K562 (cell line): ENCODE data around the gene PYGL. TPM values are rescaled to one million over a fixed set of nuclear protein-coding genes. Genes with fewer than 3 reads are reported as not detected.

Source experiments
- ATAC-seq: fragments of 200-7000 bp; cut with Tn5 transposase; 3 replicates; pipeline ENCODE4 v1.9.1; 2020; ENCODE audit warnings: moderate library complexity
- BruUV-seq: library from RNA; stranded (reverse); fragments of 400-500 nt; replicated peaks from 2 replicates; lab custom pipeline; 2021; lab: Mats Ljungman, UMichigan
- CTCF ChIA-PET: fragments of 300-600 bp; formaldehyde crosslinking; extraction: SDS; loops from one replicate; lab custom pipeline; 2021; ENCODE audit warnings: low intra/inter-chr PET ratio; lab: Yijun Ruan, JAX
- POLR2A ChIA-PET: fragments of 300-600, 350-650 bp; sonication (Branson Sonifier 250); formaldehyde crosslinking; extraction: SDS; loops from one replicate; lab custom pipeline; 2021; ENCODE audit warnings: antibody characterized with exemption, inconsistent platforms; lab: Yijun Ruan, JAX
- DNase-seq, 4 experiments: peaks; one replicate each; pipeline versions ENCODE4 v3.0.0 to v3.0.0-alpha.2; 2011 to 2018; ENCODE audit warnings: low spot score in 3 of 4, mixed read lengths in 3 of 4; ENCODE audit errors: extremely low read depth in 1 of 4
- FAIRE-seq: peaks from 2 replicates; lab custom pipeline; 2011; peaks lifted over from hg19 to GRCh38; lab: Jason Lieb, UNC
- H2AFZ ChIP-seq: 2 replicates; pipeline ENCODE4 v1.6.0; 2011; ENCODE audit warnings: low read depth, low read length, control low read depth, inconsistent platforms
- H3K27ac ChIP-seq: fragments of 200-600 bp; 3 replicates; pipeline ENCODE4 v1.8.0; 2011; ENCODE audit warnings: low read depth, mild to moderate bottlenecking, control low read depth, inconsistent platforms, low read length, moderate library complexity, mixed read lengths; ENCODE audit errors: extremely low read depth
- H3K27me3 ChIP-seq, 2 experiments: fragments of 300-600 bp in 1 of 2; 2 replicates in 1 of 2; 3 replicates in 1 of 2; pipeline versions ENCODE4 v1.6.0 to v1.8.0; 2011; ENCODE audit warnings: inconsistent platforms in 2 of 2, low read length in 2 of 2, mild to moderate bottlenecking in 1 of 2, mixed read lengths in 1 of 2, moderate library complexity in 1 of 2; ENCODE audit not compliant: control insufficient read depth in 2 of 2, insufficient read depth in 2 of 2
- H3K36me3 ChIP-seq: fragments of 300-600 bp; 3 replicates; pipeline ENCODE4 v1.8.0; 2011; ENCODE audit warnings: mild to moderate bottlenecking, low read length, inconsistent platforms; ENCODE audit not compliant: control insufficient read depth, insufficient read depth
- H3K4me1 ChIP-seq, 2 experiments: fragments of 200-600 bp in 1 of 2; replicated peaks in 1 of 2; 2 replicates in 1 of 2; 3 replicates in 1 of 2; pipeline versions ENCODE4 v1.5.1 to v1.8.0; 2011; ENCODE audit warnings: inconsistent platforms in 2 of 2, low read length in 2 of 2, mild to moderate bottlenecking in 1 of 2, mixed read lengths in 1 of 2, moderate library complexity in 1 of 2; ENCODE audit not compliant: control insufficient read depth in 2 of 2, insufficient read depth in 2 of 2
- H3K4me2 ChIP-seq: 2 replicates; pipeline ENCODE4 v1.6.1; 2011; ENCODE audit warnings: low read length, control low read depth, inconsistent platforms, mixed read lengths; ENCODE audit not compliant: insufficient read depth
- H3K4me3 ChIP-seq: fragments of 200-600 bp; sonication (generic), shearing (Covaris generic); 2 replicates; pipeline ENCODE4 v1.5.1; 2016; ENCODE audit warnings: control low read depth, inconsistent platforms
- H3K79me2 ChIP-seq: fragments of 200-600 bp; 3 replicates; pipeline ENCODE4 v1.8.0; 2011; ENCODE audit warnings: low read length, inconsistent platforms; ENCODE audit not compliant: control insufficient read depth, insufficient read depth
- H3K9ac ChIP-seq, 2 experiments: 2 replicates each; pipeline versions ENCODE4 v1.6.0 to v1.6.1; 2011; ENCODE audit warnings: low read depth in 2 of 2, low read length in 2 of 2, control low read depth in 1 of 2, inconsistent platforms in 1 of 2, mild to moderate bottlenecking in 1 of 2, mixed read lengths in 1 of 2; ENCODE audit not compliant: insufficient read depth in 1 of 2
- H3K9me1 ChIP-seq: one replicate; pipeline ENCODE4 v1.6.0; 2011; ENCODE audit warnings: inconsistent platforms, mild to moderate bottlenecking, low read length, moderate library complexity; ENCODE audit not compliant: control insufficient read depth, insufficient read depth
- H3K9me3 ChIP-seq: replicated peaks from 2 replicates; pipeline ENCODE4 v1.5.1; 2011; ENCODE audit warnings: low read depth, low read length, inconsistent platforms; ENCODE audit not compliant: control insufficient read depth, insufficient read depth
- H4K20me1 ChIP-seq: replicated peaks from 2 replicates; pipeline ENCODE4 v1.6.1; 2011; ENCODE audit warnings: low read length, inconsistent platforms, mixed read lengths; ENCODE audit not compliant: control insufficient read depth, insufficient read depth
- CTBP1 ChIP-seq: fragments of 450-650 bp; IDR thresholded peaks from 2 replicates; pipeline ENCODE4 v1.6.1; 2016; ENCODE audit warnings: borderline replicate concordance
- HDGF ChIP-seq: fragments of 450-650 bp; IDR thresholded peaks from 2 replicates; pipeline ENCODE4 v1.6.1; 2016
- HEY1 ChIP-seq: fragments of 250-450 bp; sonication (Bioruptor Pico); IDR thresholded peaks from 2 replicates; pipeline ENCODE4 v1.5.0; 2020; ENCODE audit warnings: mild to moderate bottlenecking, moderate library complexity, borderline replicate concordance
- HIVEP1 ChIP-seq: fragments of 250-450 bp; sonication (Bioruptor Pico); IDR thresholded peaks from 2 replicates; pipeline ENCODE4 v1.4.0; 2020; ENCODE audit warnings: mild to moderate bottlenecking
- MYNN ChIP-seq, 2 experiments: sonication (generic); formaldehyde crosslinking in 1 of 2; IDR thresholded peaks; 2 replicates each; pipeline versions ENCODE4 v1.5.0 to v1.6.1; 2016 to 2020; ENCODE audit warnings: antibody characterized with exemption in 1 of 2, missing genetic modification reagents in 1 of 2
- NCOR1 ChIP-seq: fragments of 450-650 bp; IDR thresholded peaks from 2 replicates; pipeline ENCODE4 v1.6.1; 2016; ENCODE audit warnings: mild to moderate bottlenecking, moderate library complexity
- NFIC ChIP-seq: fragments of 450-650 bp; IDR thresholded peaks from 2 replicates; pipeline ENCODE4 v1.6.1; 2017; ENCODE audit warnings: mild to moderate bottlenecking, inconsistent platforms
- SIRT6 ChIP-seq: IDR thresholded peaks from one replicate; pipeline ENCODE4 v1.6.1; 2012; ENCODE audit warnings: low read depth, mild to moderate bottlenecking, control low read depth, inconsistent platforms, low read length, moderate library complexity
- ZNF717 ChIP-seq: fragments of 250-450 bp; sonication (Bioruptor Pico); IDR thresholded peaks from 2 replicates; pipeline ENCODE4 v1.5.0; 2021
- in situ Hi-C: fragments of 300-500 bp; cut with MboI; formaldehyde crosslinking; loops from 4 replicates; pipeline ENCODE4 v1.15.0; 2018; ENCODE audit warnings: inconsistent platforms, mixed read lengths
- intact Hi-C: fragments of 100-400 bp; cut with micrococcal nuclease; formaldehyde crosslinking; loops from 2 replicates; pipeline ENCODE4 v1.14.2; 2022
- polyA plus RNA-seq, 8 experiments: library from polyadenylated mRNA; depleted of rRNA in 4 of 8; stranded (reverse) in 5 of 8; unstranded in 3 of 8; fragments of >200 nt; fragmentation: Nextera tagmentation in 2 of 8; fragmentation: Illumina TruSeq in 1 of 8; extraction: Ambion mirVana in 2 of 8; extraction: Trizol in 1 of 8; gene quantifications; 2 replicates each; pipeline versions ENCODE4 v1.2.1 to v1.2.3, GENCODE V29; 2011 to 2014; ENCODE audit warnings: inconsistent platforms in 1 of 8, missing spikeins in 1 of 8
- total RNA-seq, 7 experiments: library from RNA; depleted of rRNA in 6 of 7; stranded (reverse); fragments of >200 nt in 6 of 7; fragmentation: Illumina TruSeq in 2 of 7; extraction: Trizol in 2 of 7; gene quantifications; 2 replicates each; pipeline versions ENCODE4 v1.2.1 to v1.2.3, GENCODE V29; 2011 to 2021; ENCODE audit warnings: low replicate concordance in 1 of 7
- TF ChIP-seq, protein P1 (sequence below): fragments of 450-650 bp; IDR thresholded peaks from 2 replicates; pipeline ENCODE4 v1.6.1; 2017; ENCODE audit warnings: mild to moderate bottlenecking, moderate library complexity
- TF ChIP-seq, protein P2 (sequence below), 2 experiments: fragments of 450-650 bp in 1 of 2; sonication (generic) in 1 of 2; formaldehyde crosslinking in 1 of 2; IDR thresholded peaks in 1 of 2; conservative IDR thresholded peaks in 1 of 2; 2 replicates each; pipeline versions ENCODE4 v1.6.1 to v1.8.1; 2016 to 2023; ENCODE audit warnings: mild to moderate bottlenecking in 2 of 2, moderate library complexity in 2 of 2, inconsistent platforms in 1 of 2, missing genetic modification reagents in 1 of 2
- TF ChIP-seq, protein P3 (sequence below): conservative IDR thresholded peaks from 2 replicates; pipeline ENCODE4 v1.6.1; 2011; ENCODE audit warnings: low read depth, mild to moderate bottlenecking, low read length; ENCODE audit not compliant: control insufficient read depth
- TF ChIP-seq, protein P4 (sequence below): fragments of 450-650 bp; IDR thresholded peaks from 2 replicates; pipeline ENCODE4 v1.6.1; 2016; ENCODE audit warnings: borderline replicate concordance

Gene PYGL
- total and polyA plus RNA-seq, 9 of the 15 experiments (the other 6 are each of a cell fraction or from before 2014, with no cell fraction given), result 3.5 to 17.9 (median 13.1) TPM

DNA sequence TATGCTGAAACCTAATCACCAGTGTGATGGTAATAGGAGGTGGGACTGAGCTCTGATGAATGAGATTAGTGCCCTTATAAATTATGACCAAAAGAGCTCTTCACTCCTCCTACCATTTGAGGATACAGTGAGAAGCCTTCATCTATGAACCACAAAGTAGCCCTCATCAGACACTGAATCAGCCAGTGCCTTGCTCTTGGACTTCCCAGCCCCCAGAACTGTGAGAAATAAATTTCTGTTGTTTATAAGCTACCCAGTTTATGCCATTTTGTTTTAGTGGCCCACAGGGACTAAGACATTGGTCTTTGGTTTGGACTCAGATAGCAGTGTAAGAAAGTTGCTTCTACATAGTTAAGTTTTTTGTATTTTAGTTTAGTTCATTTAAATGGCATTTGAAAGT lies 39.6 kb downstream of the PYGL start:
- Histone ChIP-seq H3K79me2 (no peaks in the 10 kb centered on the region), H3K4me2 (no peak overlapping the region), H3K9me1 (no peaks in the 10 kb centered on the region), H3K4me3 (no peak overlapping the region), H4K20me1 (no peaks in the 10 kb centered on the region), H2AFZ (no peak overlapping the region), H3K27me3 (no peaks in the 10 kb centered on the region), H3K4me1 (no peaks in the 10 kb centered on the region), H3K36me3 (peaks cover 5% of the 10 kb centered on the region; the same call in 1 of the 3 replicates), H3K27ac (no peak overlapping the region), H3K9me3 (no peaks in the 10 kb centered on the region), H3K9ac (no peak overlapping the region)
- POLR2A ChIA-PET, result interaction anchor here (1.3 to 1.9 kb wide), 2 partner anchors 11 to 12 kb away, joined by 4 to 8 read pairs; no protein-coding TSS in a partner anchor
- no peak for DNase-seq
- BruUV-seq, result no TSS peak
- in situ Hi-C loops (no loop called here), intact Hi-C loops (no loop called here)
- CTCF ChIA-PET, result no interaction called here
- ATAC-seq, result no peak
- no peak for FAIRE-seq
- TF ChIP-seq HEY1, result no peak
- TF ChIP-seq, protein P1, sequence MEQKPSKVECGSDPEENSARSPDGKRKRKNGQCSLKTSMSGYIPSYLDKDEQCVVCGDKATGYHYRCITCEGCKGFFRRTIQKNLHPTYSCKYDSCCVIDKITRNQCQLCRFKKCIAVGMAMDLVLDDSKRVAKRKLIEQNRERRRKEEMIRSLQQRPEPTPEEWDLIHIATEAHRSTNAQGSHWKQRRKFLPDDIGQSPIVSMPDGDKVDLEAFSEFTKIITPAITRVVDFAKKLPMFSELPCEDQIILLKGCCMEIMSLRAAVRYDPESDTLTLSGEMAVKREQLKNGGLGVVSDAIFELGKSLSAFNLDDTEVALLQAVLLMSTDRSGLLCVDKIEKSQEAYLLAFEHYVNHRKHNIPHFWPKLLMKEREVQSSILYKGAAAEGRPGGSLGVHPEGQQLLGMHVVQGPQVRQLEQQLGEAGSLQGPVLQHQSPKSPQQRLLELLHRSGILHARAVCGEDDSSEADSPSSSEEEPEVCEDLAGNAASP, result no peak
- no peak for TF ChIP-seq HDGF
- no peak for TF ChIP-seq SIRT6
- TF ChIP-seq MYNN (IDR thresholded peaks at IDR 0.05), result no peak
- TF ChIP-seq MYNN (CRISPR knock-in tag; IDR thresholded peaks at IDR 0.05), result no peak
- no peak for TF ChIP-seq NFIC
- no peak for TF ChIP-seq NCOR1
- TF ChIP-seq, protein P2, sequence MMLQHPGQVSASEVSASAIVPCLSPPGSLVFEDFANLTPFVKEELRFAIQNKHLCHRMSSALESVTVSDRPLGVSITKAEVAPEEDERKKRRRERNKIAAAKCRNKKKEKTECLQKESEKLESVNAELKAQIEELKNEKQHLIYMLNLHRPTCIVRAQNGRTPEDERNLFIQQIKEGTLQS (IDR thresholded peaks at IDR 0.05), result no peak
- TF ChIP-seq, protein P2 (CRISPR knock-in tag; conservative IDR thresholded peaks at IDR 0.05), result no peak
- TF ChIP-seq, protein P3, sequence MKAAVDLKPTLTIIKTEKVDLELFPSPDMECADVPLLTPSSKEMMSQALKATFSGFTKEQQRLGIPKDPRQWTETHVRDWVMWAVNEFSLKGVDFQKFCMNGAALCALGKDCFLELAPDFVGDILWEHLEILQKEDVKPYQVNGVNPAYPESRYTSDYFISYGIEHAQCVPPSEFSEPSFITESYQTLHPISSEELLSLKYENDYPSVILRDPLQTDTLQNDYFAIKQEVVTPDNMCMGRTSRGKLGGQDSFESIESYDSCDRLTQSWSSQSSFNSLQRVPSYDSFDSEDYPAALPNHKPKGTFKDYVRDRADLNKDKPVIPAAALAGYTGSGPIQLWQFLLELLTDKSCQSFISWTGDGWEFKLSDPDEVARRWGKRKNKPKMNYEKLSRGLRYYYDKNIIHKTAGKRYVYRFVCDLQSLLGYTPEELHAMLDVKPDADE, result no peak
- TF ChIP-seq, protein P4, sequence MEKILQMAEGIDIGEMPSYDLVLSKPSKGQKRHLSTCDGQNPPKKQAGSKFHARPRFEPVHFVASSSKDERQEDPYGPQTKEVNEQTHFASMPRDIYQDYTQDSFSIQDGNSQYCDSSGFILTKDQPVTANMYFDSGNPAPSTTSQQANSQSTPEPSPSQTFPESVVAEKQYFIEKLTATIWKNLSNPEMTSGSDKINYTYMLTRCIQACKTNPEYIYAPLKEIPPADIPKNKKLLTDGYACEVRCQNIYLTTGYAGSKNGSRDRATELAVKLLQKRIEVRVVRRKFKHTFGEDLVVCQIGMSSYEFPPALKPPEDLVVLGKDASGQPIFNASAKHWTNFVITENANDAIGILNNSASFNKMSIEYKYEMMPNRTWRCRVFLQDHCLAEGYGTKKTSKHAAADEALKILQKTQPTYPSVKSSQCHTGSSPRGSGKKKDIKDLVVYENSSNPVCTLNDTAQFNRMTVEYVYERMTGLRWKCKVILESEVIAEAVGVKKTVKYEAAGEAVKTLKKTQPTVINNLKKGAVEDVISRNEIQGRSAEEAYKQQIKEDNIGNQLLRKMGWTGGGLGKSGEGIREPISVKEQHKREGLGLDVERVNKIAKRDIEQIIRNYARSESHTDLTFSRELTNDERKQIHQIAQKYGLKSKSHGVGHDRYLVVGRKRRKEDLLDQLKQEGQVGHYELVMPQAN, result no peak
- no peak for TF ChIP-seq CTBP1
- no peak for TF ChIP-seq ZNF717 (CRISPR knock-in tag)
- no peak for TF ChIP-seq HIVEP1 (CRISPR knock-in tag)
